Mesothelial cell of epicardium (in vitro differentiated cells): ENCODE data around the gene NCAM1. TPM values are rescaled to one million over a fixed set of nuclear protein-coding genes. Genes with fewer than 3 reads are reported as not detected.

ENCODE experiments used
- DNase-seq, 2 experiments: peaks; one replicate each; pipeline ENCODE4 v3.0.0; 2021; ENCODE audit warnings: low spot score in 2 of 2; ENCODE audit not compliant: unreplicated experiment in 2 of 2
- H3K27ac Mint-ChIP-seq: 2 replicates; pipeline ENCODE4 v1.8.0; 2021; ENCODE audit warnings: mixed read lengths
- H3K27me3 Mint-ChIP-seq: 2 replicates; pipeline ENCODE4 v1.8.0; 2021; ENCODE audit warnings: low read depth, mixed read lengths
- H3K36me3 Mint-ChIP-seq: 2 replicates; pipeline ENCODE4 v1.8.0; 2021; ENCODE audit warnings: mixed read lengths
- H3K4me1 Mint-ChIP-seq: 2 replicates; pipeline ENCODE4 v1.8.0; 2021; ENCODE audit warnings: mixed read lengths
- H3K4me3 Mint-ChIP-seq: 2 replicates; pipeline ENCODE4 v1.8.0; 2021; ENCODE audit warnings: mild to moderate bottlenecking, moderate library complexity, mixed read lengths
- H3K9me3 Mint-ChIP-seq: 2 replicates; pipeline ENCODE4 v1.8.0; 2021; ENCODE audit warnings: mixed read lengths
- total RNA-seq: library from RNA; stranded (reverse); gene quantifications from 3 replicates; pipeline ENCODE4 v1.2.1, GENCODE V29; 2021
- TF ChIP-seq, protein P1 (sequence below): fragments of 200-600 bp; sonication (generic); IDR thresholded peaks from one replicate; pipeline ENCODE4 v1.5.0; 2021; ENCODE audit warnings: antibody characterized with exemption; ENCODE audit not compliant: unreplicated experiment

NCAM1 gene
- total RNA-seq, 1 donor from 2014 or later = 139 TPM

DNA sequence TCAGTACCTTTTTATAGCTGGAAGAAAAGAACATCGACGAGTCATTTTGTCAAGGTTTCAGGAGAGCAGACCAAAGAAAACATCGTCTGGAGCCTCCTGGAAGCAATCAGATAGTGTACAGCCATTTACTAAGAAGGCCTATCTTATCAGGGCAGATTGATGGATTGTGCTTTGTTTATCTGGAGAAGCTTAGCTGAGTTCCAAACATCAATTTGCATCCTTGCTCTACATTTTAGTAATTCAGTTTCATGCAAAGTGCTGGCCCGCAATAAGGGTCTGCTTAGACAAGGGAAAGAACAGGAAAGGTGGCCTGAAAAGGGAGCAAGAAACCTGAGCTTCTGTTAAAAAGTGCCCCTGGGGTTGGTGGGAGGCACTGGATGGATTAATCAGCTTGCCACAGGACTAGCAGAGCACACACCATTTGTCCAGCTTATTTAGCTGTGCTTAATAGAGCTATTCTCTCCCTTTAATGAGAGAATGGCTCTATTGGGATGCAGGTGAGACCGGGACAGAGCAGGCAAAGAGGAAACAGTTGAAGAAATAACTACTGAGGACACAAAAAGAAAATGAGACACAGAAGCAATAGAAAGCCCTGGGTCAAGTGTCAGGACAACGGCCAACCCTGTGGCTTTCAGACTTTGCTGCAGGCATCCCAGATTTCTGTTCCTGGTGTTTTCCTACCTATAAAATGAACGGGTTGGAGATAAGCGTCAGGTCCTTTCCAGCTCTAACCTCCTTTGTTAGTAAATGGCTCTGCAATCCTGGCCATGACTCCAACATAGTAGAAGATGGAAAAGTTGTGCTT, 231.1 kb downstream of the NCAM1 start:
- Mint-ChIP-seq H3K9me3 (no peaks in the 10 kb centered on the region), H3K4me1 (peaks cover 67% of the 10 kb centered on the region), H3K36me3 (no peaks in the 10 kb centered on the region), H3K27me3 (no peaks in the 10 kb centered on the region), H3K27ac (peak overlapping the region; percentile 48), H3K4me3 (no peak overlapping the region)
- TF ChIP-seq, protein P1, sequence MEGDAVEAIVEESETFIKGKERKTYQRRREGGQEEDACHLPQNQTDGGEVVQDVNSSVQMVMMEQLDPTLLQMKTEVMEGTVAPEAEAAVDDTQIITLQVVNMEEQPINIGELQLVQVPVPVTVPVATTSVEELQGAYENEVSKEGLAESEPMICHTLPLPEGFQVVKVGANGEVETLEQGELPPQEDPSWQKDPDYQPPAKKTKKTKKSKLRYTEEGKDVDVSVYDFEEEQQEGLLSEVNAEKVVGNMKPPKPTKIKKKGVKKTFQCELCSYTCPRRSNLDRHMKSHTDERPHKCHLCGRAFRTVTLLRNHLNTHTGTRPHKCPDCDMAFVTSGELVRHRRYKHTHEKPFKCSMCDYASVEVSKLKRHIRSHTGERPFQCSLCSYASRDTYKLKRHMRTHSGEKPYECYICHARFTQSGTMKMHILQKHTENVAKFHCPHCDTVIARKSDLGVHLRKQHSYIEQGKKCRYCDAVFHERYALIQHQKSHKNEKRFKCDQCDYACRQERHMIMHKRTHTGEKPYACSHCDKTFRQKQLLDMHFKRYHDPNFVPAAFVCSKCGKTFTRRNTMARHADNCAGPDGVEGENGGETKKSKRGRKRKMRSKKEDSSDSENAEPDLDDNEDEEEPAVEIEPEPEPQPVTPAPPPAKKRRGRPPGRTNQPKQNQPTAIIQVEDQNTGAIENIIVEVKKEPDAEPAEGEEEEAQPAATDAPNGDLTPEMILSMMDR = no peak
- DNase-seq = no peak

DNA sequence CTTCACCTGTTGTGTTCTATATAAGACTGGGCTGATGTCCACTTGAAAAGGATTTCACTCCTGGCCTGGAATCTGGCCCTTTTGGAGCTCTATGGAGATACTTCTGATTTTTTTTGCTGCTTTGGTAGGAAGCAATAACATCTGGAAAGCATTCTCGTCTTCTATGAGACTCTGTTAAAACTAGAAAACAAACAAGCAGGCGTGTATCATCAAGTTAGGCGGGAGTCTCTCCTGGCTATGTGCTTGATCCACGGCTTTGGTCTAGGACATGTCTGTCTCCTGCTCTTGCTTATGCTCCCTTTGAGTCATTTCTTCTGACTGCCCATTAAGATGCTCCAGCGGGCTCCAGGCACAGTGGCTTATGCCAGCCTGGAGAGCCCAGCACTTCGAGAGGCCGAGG, 231.8 kb downstream of the NCAM1 start:
- H3K27me3 Mint-ChIP-seq = no peaks in the 10 kb centered on the region
- H3K27ac Mint-ChIP-seq = peak overlapping the region; percentile 30
- no peaks in the 10 kb centered on the region for H3K36me3 Mint-ChIP-seq
- no peaks in the 10 kb centered on the region for H3K9me3 Mint-ChIP-seq
- no peak for DNase-seq
- peaks cover 73% of the 10 kb centered on the region for H3K4me1 Mint-ChIP-seq
- H3K4me3 Mint-ChIP-seq = no peak overlapping the region
- TF ChIP-seq, protein P1 = no peak

DNA sequence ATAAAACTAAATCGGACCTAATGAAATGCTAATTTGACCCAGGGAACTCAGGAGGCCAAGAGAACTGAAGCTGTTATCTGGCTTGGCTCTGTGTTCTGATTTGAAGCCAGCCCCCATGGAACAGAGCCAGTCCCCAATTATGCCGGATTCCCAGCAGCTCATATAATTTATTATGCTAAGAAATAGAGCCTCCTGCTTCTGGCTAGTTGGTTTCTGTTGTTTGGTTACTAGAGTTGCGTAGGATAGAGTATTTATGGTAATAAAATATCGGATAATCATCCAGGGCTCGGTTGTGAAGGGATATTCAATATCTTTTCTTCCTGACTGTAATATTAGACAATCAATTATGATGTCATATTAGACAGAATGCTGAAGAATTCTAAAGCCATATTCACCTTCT, 232.7 kb downstream of the NCAM1 start:
- H3K27me3 Mint-ChIP-seq = no peaks in the 10 kb centered on the region
- peaks cover 76% of the 10 kb centered on the region for H3K4me1 Mint-ChIP-seq
- H3K4me3 Mint-ChIP-seq = no peak overlapping the region
- DNase-seq = peak in 1 of 2 experiments; percentile 55
- H3K27ac Mint-ChIP-seq = peak overlapping the region; percentile 30
- no peaks in the 10 kb centered on the region for H3K9me3 Mint-ChIP-seq
- H3K36me3 Mint-ChIP-seq = no peaks in the 10 kb centered on the region
- TF ChIP-seq, protein P1 = no peak

DNA sequence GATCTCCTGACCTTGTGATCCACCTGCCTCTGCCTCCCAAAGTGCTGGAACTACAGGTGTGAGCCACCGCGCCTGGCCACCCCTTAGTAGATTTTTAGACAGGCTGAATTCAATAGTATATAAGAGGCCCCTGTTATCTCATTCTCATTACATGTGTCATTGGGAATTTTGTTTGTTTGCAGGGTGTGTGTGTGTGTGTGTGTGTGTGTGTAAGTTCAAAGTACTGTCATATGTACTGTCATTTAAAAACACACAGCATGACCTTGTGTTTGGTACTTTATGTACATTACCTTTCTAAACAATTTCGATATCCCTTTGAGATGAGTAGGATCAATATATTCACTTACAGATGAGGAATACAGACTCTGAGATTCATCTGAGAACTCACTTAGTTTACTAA, 234.5 kb downstream of the NCAM1 start:
- Mint-ChIP-seq H3K27me3 (no peaks in the 10 kb centered on the region), H3K4me3 (no peak overlapping the region), H3K36me3 (no peaks in the 10 kb centered on the region), H3K4me1 (peaks cover 77% of the 10 kb centered on the region), H3K9me3 (no peaks in the 10 kb centered on the region), H3K27ac (no peak overlapping the region)
- TF ChIP-seq, protein P1 = no peak
- no peak for DNase-seq

DNA sequence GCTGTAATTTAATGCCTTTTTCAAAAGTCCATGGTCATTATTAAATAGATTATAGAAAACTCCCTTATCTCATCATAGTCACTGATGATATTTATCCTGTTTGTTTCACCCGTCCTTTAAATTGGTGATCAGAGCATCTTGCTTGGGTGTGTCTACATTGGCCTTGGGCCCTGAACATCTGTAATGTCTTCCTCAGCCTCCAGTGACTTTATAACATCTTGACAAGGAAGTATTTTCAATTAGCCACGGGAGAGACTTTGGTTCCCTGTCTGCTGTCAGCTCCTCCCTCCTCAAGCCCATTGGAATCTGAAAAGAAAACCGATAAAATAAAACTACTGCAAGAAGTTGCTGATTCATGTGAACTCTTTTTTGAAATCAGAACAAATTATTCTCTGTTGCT, 236.2 kb downstream of the NCAM1 start:
- peak overlapping the region; percentile 72 for H3K27ac Mint-ChIP-seq
- DNase-seq = no peak
- no peaks in the 10 kb centered on the region for H3K9me3 Mint-ChIP-seq
- TF ChIP-seq, protein P1 = no peak
- no peaks in the 10 kb centered on the region for H3K27me3 Mint-ChIP-seq
- H3K4me3 Mint-ChIP-seq = no peak overlapping the region
- peaks cover 74% of the 10 kb centered on the region for H3K4me1 Mint-ChIP-seq
- no peaks in the 10 kb centered on the region for H3K36me3 Mint-ChIP-seq
